Measurements from ENCODE around the gene DDX43. TPM values are rescaled to one million over a fixed set of nuclear protein-coding genes. Genes with fewer than 3 reads are reported as not detected.

The DDX43 gene
- not detected for total RNA-seq

DNA sequence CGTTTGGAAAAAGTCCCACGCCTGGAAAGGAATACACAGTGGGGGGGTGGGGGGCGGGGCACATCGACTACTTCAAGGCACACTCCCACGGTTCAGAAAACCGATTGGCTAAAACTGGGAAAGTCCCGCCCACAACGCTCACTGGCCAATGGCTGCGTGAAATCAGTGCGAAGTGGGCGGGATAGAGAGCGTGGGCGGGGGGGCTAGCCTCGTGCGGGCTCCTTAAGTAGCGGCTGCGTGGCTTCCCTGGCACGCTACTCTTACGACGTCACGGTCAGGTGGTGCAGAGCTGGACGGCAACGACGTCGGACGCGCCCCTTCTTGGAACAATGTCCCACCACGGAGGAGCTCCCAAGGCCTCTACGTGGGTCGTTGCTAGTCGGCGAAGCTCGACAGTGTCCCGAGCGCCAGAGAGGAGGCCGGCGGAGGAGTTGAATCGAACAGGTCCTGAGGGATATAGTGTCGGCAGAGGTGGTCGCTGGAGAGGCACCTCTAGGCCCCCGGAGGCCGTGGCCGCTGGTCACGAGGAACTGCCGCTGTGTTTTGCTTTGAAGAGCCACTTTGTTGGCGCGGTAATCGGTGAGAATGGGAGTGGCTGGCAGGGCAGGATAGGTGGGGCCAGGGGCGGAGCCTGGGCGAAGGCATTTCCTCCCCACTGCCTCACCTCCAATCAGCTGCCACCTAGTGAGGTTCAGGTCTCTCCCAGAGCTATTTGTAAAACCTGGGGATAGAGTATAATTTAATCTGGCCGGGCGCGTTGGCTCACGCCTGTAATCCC is at the start of gene DDX43:
TSS of gene DDX43 (plus strand) at position 252 of the 778 bp plus-strand sequence. CDS start at position 330, 78 bp downstream.
- Histone ChIP-seq H3K4me1 (no peaks in the 10 kb centered on the region), H3K4me3 (peak within 1 kb of the TSS in 1 of 2 donors; percentile 41), H3K27ac (peak within 1 kb of the TSS; percentile 58 to 62), H3K36me3 (no peaks in the 10 kb centered on the region), H3K27me3 (no peaks in the 10 kb centered on the region), H3K9me3 (no peaks in the 10 kb centered on the region)
- TF ChIP-seq, protein P1, sequence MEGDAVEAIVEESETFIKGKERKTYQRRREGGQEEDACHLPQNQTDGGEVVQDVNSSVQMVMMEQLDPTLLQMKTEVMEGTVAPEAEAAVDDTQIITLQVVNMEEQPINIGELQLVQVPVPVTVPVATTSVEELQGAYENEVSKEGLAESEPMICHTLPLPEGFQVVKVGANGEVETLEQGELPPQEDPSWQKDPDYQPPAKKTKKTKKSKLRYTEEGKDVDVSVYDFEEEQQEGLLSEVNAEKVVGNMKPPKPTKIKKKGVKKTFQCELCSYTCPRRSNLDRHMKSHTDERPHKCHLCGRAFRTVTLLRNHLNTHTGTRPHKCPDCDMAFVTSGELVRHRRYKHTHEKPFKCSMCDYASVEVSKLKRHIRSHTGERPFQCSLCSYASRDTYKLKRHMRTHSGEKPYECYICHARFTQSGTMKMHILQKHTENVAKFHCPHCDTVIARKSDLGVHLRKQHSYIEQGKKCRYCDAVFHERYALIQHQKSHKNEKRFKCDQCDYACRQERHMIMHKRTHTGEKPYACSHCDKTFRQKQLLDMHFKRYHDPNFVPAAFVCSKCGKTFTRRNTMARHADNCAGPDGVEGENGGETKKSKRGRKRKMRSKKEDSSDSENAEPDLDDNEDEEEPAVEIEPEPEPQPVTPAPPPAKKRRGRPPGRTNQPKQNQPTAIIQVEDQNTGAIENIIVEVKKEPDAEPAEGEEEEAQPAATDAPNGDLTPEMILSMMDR (IDR thresholded peaks at IDR 0.05), result no peak
- intact Hi-C loops (cut with DNase I), result no loop called here
- peak; percentile 32 to 82 for DNase-seq (ENCODE audit: low spot score in 2 of 2)

DNA sequence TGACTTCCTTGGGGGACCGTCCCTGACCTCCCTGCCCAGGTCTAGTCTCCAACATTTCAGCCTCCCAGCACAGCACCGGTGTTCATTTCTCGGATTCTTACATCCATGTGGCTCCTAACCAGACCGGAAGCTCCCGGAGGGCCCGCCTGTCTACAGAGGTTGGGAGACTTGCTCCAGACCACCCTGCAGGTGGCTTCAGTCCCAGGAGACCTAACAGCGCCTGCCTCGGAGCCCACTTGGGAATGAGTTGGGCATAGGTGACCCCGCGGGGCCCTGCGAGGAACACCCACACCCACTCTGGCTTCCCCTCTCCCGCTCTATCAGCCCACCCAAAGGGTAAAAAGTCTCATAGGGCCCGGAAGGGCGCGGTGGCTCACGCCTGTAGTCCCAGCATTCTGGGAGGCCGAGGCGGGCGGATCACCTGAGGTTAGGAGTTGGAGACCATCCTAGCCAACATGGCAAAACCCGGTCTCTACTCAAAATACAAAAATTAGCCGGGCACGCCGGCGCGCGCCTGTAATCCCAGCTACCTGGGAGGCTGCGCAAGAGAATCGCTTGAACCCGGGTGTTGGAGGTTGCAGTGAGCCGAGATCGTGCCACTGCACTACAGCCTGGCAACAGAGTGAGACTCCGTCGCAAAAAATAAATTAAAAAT is 46.0 kb upstream of the DDX43 start:
- Histone ChIP-seq H3K27me3 (no peaks in the 10 kb centered on the region), H3K4me3 (no peak overlapping the region), H3K4me1 (no peaks in the 10 kb centered on the region), H3K9me3 (no peaks in the 10 kb centered on the region), H3K27ac (no peak overlapping the region), H3K36me3 (no peaks in the 10 kb centered on the region)
- no peak for DNase-seq (ENCODE audit: low spot score in 2 of 2)
- intact Hi-C loops (cut with DNase I), result no loop called here
- TF ChIP-seq, protein P1 (IDR thresholded peaks at IDR 0.05), result no peak

DNA sequence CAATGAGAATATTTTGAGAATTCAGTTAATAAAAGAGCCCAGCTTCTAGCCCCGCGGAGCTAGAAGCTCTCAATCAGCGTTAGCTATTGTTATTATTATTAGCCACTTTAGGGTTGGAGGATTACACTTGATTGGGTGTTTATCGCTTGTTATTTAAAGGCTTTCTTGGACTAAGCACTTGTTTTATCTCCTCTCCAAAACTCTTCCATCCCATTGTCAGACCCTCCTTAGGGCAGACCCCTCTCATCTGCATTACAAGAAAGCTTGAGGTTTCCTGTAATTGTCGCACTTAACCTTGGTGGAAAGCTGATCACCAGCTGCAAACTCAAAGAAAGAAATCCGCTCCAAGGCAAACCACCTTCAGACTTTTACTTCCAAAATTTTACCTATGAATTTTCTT is 45.3 kb upstream of the DDX43 start:
- Histone ChIP-seq H3K36me3 (no peaks in the 10 kb centered on the region), H3K27me3 (no peaks in the 10 kb centered on the region), H3K4me3 (no peak overlapping the region), H3K9me3 (no peaks in the 10 kb centered on the region), H3K4me1 (no peaks in the 10 kb centered on the region), H3K27ac (no peak overlapping the region)
- intact Hi-C loops (cut with DNase I), result no loop called here
- TF ChIP-seq, protein P1 (IDR thresholded peaks at IDR 0.05), result no peak
- no peak for DNase-seq (ENCODE audit: low spot score in 2 of 2)

DNA sequence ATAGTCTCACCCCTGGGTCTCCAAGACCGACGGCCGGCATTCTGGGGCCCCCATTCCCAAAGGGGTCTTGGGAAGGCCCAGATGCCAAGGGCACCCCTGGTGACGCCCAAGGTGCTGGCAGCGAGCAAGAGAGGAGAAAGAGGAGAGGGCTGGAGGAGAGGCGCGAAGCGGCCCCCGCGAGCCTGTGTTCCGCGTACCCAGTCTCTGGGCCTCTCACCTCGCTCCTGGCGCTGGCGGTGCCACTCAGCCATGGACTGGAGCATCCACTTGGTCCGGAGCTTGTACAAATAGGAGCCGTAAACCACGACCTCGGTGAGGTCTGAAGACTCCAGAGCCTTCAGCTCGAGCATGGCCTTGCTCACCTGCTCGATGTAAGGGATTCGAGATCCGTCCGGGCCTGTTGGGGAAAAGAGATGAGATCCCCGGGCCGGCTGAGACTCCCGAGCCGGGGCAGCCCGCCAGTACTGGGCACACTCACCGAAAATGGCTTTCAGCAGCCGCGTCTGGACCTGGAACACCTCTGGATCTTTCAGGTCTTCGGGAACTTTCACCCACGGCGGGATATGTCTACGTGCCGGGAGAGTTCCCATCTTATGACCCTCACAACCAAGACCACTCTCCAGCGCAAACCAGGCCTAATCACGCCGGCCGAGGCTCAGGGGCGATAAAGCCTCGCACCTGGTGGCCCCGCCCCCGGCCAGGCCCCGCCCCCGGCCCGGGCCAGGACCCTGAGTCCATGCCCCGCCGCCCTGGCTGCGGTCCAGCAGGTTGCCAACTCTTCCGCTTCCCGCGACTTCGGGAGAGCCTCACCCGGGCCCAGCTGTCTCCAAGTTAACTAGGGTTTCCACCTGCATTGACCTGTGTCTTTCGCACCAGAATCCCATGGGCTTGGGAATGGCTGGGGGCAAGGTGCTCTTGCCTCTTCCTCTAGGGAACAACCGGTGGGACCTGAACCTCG is 40.7 kb upstream of the DDX43 start, which contains the start of gene DPPA5:
TSS of gene DPPA5 (minus strand) at position 641 of the 958 bp plus-strand sequence. CDS start at position 590, 51 bp downstream.
- Histone ChIP-seq H3K4me1 (no peaks in the 10 kb centered on the region), H3K27me3 (no peaks in the 10 kb centered on the region), H3K9me3 (no peaks in the 10 kb centered on the region), H3K36me3 (no peaks in the 10 kb centered on the region), H3K4me3 (no peak within 1 kb of the TSS), H3K27ac (no peak within 1 kb of the TSS)
- TF ChIP-seq, protein P1 (IDR thresholded peaks at IDR 0.05), result no peak
- DNase-seq (ENCODE audit: low spot score in 2 of 2), result no peak
- intact Hi-C loops (cut with DNase I), result no loop called here

DNA sequence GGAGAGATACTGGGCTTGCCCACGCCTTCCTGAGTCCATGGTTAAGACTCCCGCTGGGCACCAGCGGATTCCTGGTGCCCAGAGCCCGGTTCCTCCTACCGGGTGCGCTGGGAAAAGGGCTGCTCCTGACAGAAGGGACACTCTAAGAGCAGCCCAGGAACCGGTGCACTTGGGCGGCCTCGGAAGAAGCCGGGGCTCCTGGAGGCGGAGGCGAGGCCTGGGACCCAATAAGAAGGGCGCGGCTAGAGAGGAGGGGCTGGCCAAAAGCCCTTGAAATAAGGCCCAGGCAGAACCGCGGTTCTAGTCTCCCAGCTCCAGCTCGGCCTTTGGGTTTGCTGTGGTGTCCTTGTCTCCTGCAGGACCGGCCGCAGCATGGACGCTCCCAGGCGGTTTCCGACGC is 32.3 kb upstream of the DDX43 start, which contains the start of gene KHDC3L:
TSS of gene KHDC3L (plus strand) at position 301 of the 400 bp plus-strand sequence. CDS start at position 373, 72 bp downstream.
- no peaks in the 10 kb centered on the region for H3K4me1 ChIP-seq
- H3K27me3 ChIP-seq, result no peaks in the 10 kb centered on the region
- DNase-seq (ENCODE audit: low spot score in 2 of 2), result no peak
- intact Hi-C loops (cut with DNase I), result no loop called here
- H3K4me3 ChIP-seq, result no peak within 1 kb of the TSS
- no peak within 1 kb of the TSS for H3K27ac ChIP-seq
- TF ChIP-seq, protein P1 (IDR thresholded peaks at IDR 0.05), result no peak
- H3K36me3 ChIP-seq, result no peaks in the 10 kb centered on the region
- no peaks in the 10 kb centered on the region for H3K9me3 ChIP-seq

Data from ascending aorta (tissue), 2 donors.